ENCODE data around the gene MYH7B. TPM values are rescaled to one million over a fixed set of nuclear protein-coding genes. Genes with fewer than 3 reads are reported as not detected.

The MYH7B gene
- total and polyA plus RNA-seq, 2 experiments from 2014 or later, result 0.10 to 1.1 TPM

- no peak for TF ChIP-seq REST (IDR thresholded peaks at IDR 0.05; ENCODE audit: unreplicated experiment)
Measured at GRCh38 chr20:34947336-34947735, 8.3 kb upstream of the MYH7B start (continued).

- 0 out of 2 replicates have a peak, but pooled peaks cover 3% of the 10 kb centered on the region for H3F3A ChIP-seq (replicated peaks; ENCODE audit: low read depth)
- H3K79me2 ChIP-seq (replicated peaks; ENCODE audit: insufficient read depth), result no peaks in the 10 kb centered on the region
- Mint-ChIP-seq H3K36me3 (ENCODE audit: low read depth) (0 out of 3 replicates have a peak, but pooled peaks cover 14% of the 10 kb centered on the region), H3K27me3 (ENCODE audit: insufficient read depth, low read depth, poor library complexity) (peaks cover 6% of the 10 kb centered on the region), H3K4me1 (peaks cover 12% of the 10 kb centered on the region), H3K4me3 (no peak overlapping the region), H3K9me3 (no peaks in the 10 kb centered on the region), H3K27ac (no peak overlapping the region)
- peaks cover 13% of the 10 kb centered on the region; the same call in 1 of the 2 replicates for H3K4me1 ChIP-seq (ENCODE audit: insufficient read depth)
- H3K4me2 ChIP-seq, result no peak overlapping the region
- H4K20me1 ChIP-seq (replicated peaks; ENCODE audit: insufficient read depth), result peaks cover 4% of the 10 kb centered on the region; the same call in 1 of the 2 replicates
- H3K4me3 ChIP-seq, result no peak overlapping the region
- no peaks in the 10 kb centered on the region for H3K9me2 ChIP-seq (ENCODE audit: insufficient read depth)
- H3K27me3 ChIP-seq (ENCODE audit: insufficient read depth), result no peaks in the 10 kb centered on the region
- no peak overlapping the region for H2AFZ ChIP-seq
- ATAC-seq (no peak), DNase-seq (ENCODE audit: low spot score) (no peak)
- no peak overlapping the region for H3K27ac ChIP-seq (ENCODE audit: low read depth)
- H3K36me3 ChIP-seq (ENCODE audit: insufficient read depth), result peaks cover 5% of the 10 kb centered on the region; the same call in 1 of the 2 replicates
- TF ChIP-seq REST (IDR thresholded peaks at IDR 0.05; ENCODE audit: unreplicated experiment) (no peak), ZNF114 (CRISPR knock-in tag; IDR thresholded peaks at IDR 0.05) (no peak), JUNB (IDR thresholded peaks at IDR 0.05; ENCODE audit: unreplicated experiment) (no peak), CREB1 (CRISPR knock-in tag; IDR thresholded peaks at IDR 0.05; ENCODE audit: low read depth) (no peak), EZH2phosphoT487 (IDR thresholded peaks at IDR 0.05; ENCODE audit: unreplicated experiment) (no peak), STAT1 (IDR thresholded peaks at IDR 0.05; ENCODE audit: unreplicated experiment) (no peak), ZNF331 (CRISPR knock-in tag; IDR thresholded peaks at IDR 0.05; ENCODE audit: low read depth) (no peak), NANOG (IDR thresholded peaks at IDR 0.05; ENCODE audit: borderline replicate concordance) (no peak), EZH2 (IDR thresholded peaks at IDR 0.05; ENCODE audit: low read depth, unreplicated experiment) (no peak)
- TF ChIP-seq, protein P1, sequence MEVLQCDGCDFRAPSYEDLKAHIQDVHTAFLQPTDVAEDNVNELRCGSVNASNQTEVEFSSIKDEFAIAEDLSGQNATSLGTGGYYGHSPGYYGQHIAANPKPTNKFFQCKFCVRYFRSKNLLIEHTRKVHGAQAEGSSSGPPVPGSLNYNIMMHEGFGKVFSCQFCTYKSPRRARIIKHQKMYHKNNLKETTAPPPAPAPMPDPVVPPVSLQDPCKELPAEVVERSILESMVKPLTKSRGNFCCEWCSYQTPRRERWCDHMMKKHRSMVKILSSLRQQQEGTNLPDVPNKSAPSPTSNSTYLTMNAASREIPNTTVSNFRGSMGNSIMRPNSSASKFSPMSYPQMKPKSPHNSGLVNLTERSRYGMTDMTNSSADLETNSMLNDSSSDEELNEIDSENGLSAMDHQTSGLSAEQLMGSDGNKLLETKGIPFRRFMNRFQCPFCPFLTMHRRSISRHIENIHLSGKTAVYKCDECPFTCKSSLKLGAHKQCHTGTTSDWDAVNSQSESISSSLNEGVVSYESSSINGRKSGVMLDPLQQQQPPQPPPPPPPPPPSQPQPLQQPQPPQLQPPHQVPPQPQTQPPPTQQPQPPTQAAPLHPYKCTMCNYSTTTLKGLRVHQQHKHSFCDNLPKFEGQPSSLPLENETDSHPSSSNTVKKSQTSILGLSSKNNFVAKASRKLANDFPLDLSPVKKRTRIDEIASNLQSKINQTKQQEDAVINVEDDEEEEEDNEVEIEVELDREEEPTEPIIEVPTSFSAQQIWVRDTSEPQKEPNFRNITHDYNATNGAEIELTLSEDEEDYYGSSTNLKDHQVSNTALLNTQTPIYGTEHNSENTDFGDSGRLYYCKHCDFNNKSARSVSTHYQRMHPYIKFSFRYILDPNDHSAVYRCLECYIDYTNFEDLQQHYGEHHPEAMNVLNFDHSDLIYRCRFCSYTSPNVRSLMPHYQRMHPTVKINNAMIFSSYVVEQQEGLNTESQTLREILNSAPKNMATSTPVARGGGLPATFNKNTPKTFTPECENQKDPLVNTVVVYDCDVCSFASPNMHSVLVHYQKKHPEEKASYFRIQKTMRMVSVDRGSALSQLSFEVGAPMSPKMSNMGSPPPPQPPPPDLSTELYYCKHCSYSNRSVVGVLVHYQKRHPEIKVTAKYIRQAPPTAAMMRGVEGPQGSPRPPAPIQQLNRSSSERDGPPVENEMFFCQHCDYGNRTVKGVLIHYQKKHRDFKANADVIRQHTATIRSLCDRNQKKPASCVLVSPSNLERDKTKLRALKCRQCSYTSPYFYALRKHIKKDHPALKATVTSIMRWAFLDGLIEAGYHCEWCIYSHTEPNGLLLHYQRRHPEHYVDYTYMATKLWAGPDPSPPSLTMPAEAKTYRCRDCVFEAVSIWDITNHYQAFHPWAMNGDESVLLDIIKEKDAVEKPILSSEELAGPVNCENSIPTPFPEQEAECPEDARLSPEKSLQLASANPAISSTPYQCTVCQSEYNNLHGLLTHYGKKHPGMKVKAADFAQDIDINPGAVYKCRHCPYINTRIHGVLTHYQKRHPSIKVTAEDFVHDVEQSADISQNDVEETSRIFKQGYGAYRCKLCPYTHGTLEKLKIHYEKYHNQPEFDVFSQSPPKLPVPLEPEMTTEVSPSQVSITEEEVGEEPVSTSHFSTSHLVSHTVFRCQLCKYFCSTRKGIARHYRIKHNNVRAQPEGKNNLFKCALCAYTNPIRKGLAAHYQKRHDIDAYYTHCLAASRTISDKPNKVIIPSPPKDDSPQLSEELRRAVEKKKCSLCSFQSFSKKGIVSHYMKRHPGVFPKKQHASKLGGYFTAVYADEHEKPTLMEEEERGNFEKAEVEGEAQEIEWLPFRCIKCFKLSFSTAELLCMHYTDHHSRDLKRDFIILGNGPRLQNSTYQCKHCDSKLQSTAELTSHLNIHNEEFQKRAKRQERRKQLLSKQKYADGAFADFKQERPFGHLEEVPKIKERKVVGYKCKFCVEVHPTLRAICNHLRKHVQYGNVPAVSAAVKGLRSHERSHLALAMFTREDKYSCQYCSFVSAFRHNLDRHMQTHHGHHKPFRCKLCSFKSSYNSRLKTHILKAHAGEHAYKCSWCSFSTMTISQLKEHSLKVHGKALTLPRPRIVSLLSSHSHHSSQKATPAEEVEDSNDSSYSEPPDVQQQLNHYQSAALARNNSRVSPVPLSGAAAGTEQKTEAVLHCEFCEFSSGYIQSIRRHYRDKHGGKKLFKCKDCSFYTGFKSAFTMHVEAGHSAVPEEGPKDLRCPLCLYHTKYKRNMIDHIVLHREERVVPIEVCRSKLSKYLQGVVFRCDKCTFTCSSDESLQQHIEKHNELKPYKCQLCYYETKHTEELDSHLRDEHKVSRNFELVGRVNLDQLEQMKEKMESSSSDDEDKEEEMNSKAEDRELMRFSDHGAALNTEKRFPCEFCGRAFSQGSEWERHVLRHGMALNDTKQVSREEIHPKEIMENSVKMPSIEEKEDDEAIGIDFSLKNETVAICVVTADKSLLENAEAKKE (CRISPR knock-in tag; IDR thresholded peaks at IDR 0.05), result no peak
Measured at GRCh38 chr20:34948030-34948429, 7.6 kb upstream of the MYH7B start.

Data from GM23338 (cell line).